HL-60 (cell line): ENCODE results near the gene SGO2.

ENCODE experiments used
- GABPA ChIP-seq: IDR thresholded peaks from 2 replicates; pipeline ENCODE4 v1.6.1; 2012; ENCODE audit warnings: low read depth
- TF ChIP-seq, protein P1 (sequence below): IDR thresholded peaks from one replicate; pipeline ENCODE4 v1.5.1; 2011; ENCODE audit warnings: low read length, control low read depth, inconsistent platforms; ENCODE audit not compliant: insufficient read depth

DNA sequence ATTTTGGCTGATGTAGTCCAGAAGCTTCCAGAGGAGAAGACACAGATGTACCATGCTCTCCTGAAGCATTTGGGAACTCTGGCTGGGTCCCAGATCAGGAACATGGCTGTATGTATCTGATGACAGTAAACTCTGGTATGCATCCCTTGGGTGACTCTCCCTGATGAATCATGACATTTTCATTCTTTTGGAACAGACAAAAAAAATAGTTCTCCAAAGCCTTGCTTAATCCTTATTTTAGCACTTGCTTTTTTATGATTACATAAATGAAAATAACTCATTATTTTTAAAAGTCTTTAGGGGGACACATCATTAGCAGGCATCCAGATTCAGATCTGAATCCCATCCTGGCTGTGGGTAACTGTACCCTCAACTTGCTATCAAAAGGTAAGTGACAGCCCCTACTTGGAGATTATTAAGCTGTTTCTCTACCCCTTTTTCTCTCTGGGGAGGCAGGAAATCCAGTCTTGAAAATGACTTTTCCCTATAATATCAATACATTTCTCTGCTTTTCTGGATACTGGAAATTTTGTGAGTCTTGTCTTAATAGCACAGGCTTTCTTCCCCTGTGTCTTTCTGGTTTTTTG lies 83.1 kb downstream of the SGO2 start:
- TF ChIP-seq, protein P1, sequence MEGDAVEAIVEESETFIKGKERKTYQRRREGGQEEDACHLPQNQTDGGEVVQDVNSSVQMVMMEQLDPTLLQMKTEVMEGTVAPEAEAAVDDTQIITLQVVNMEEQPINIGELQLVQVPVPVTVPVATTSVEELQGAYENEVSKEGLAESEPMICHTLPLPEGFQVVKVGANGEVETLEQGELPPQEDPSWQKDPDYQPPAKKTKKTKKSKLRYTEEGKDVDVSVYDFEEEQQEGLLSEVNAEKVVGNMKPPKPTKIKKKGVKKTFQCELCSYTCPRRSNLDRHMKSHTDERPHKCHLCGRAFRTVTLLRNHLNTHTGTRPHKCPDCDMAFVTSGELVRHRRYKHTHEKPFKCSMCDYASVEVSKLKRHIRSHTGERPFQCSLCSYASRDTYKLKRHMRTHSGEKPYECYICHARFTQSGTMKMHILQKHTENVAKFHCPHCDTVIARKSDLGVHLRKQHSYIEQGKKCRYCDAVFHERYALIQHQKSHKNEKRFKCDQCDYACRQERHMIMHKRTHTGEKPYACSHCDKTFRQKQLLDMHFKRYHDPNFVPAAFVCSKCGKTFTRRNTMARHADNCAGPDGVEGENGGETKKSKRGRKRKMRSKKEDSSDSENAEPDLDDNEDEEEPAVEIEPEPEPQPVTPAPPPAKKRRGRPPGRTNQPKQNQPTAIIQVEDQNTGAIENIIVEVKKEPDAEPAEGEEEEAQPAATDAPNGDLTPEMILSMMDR: no peak
- TF ChIP-seq GABPA: no peak
